ENCODE results near the gene BAHCC1.
"Not testable (repeated sequence)": the region's sequence is repeated elsewhere in the genome, so short reads cannot be mapped to it uniquely, and the experiment has no call there.

The BAHCC1 gene

GRCh38 chr17:81413497-81414135 is 18.4 kb downstream of the BAHCC1 start:
- no peak for DNase-seq (ENCODE audit: low spot score)

- no peak for DNase-seq (ENCODE audit: low spot score)
Measured at GRCh38 chr17:81414756-81415516, 19.7 kb downstream of the BAHCC1 start.

DNA sequence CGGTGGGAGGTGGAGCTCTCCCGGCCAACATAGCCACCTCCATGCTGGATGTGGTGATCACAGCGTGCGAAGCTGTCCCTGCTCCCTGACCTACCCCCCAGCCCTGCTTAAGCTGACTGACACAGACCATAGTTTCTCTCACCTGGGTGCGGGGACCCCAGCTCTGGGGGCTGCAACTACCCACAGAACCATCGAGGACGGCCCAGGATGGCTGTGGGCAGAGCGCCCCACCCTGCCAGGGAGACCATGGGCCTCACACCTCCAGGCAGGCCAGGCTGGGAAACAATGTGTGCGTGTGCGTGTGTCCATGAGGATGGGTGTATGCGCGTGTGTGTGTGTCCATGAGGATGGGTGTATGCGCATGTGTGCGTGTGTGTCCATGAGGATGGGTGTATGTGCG is 20.4 kb downstream of the BAHCC1 start:
- no peak for DNase-seq (ENCODE audit: low spot score)

- DNase-seq (ENCODE audit: low spot score): no peak
Measured at GRCh38 chr17:81416612-81417011, 21.4 kb downstream of the BAHCC1 start.

DNA sequence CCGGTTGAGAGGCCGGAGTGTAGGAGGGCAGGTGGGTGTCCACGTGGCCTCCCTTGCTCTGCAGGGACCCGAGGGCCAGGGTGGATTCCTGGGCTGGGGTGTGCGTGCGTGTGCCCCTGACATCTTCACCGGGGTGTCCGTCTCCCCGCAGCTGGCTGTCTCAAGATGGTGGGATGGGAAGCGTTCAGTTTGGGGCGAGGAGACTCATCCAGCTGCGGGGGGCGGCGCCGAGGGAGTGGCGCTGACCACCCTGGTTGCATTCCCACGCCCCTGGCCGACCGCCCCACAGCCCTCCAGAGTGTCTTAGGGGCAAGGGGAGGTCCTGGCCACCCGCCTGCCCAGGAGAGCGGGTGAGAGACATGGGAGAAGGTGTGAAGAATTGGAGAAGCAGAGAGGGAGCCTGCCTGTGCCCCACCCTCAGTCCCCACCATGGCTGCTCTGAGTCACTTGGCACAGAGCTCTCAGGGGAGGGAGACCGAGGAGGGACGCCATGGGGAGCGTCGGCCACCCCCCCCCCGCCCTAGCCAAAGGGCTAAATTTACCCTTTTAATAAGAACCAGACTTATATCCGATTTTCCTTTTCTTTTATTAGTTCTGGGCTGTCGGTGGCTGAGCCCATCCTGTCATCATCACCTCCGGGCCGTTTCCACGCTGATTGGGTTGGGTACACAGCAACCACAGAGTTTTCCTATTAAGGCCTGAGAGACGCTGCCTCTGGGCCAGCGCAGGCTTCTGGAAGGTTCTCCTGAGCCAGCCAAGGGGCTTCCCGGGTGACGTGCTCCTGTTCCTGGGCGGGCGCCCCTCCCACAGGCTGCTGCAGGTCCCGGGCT is 22.0 kb downstream of the BAHCC1 start:
- DNase-seq (ENCODE audit: low spot score): no peak

- DNase-seq (ENCODE audit: low spot score): no peak
Measured at GRCh38 chr17:81417879-81418709, 22.8 kb downstream of the BAHCC1 start.

DNA sequence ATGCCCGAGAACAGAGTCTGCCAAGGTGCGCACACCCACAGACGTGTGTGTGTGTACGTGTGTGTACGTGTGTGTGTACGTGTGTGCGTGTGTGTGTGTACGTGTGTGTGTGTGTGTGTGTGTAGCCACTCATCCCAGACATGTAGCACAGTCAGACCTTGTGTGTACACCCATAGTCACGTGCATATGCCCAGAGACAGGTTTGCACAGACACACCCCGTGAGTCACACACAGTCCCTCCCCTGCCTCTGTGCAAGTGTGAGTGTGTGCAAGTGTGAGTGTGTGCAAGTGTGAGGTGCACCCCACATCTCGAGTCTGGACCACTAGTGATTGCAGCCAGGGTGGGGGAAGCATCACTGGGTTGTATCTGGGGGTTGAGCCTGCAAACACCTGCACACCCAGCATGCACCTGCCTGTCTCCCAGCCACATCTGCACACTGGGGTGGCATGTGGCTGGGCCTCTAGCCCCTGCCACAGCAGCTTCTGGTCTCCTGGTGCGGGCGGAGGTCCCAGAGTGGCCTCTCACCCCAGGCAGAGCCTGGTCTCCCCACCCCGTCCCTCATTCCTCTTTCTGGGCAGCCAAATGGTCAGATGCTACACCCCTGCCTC is 23.6 kb downstream of the BAHCC1 start:
- no peak for DNase-seq (ENCODE audit: low spot score)

- peak; percentile 43 for DNase-seq (ENCODE audit: low spot score)
Measured at GRCh38 chr17:81419319-81419885, 24.1 kb downstream of the BAHCC1 start.

GRCh38 chr17:81419886-81420768 is 24.9 kb downstream of the BAHCC1 start:
- DNase-seq (ENCODE audit: low spot score): peak; percentile 39

DNA sequence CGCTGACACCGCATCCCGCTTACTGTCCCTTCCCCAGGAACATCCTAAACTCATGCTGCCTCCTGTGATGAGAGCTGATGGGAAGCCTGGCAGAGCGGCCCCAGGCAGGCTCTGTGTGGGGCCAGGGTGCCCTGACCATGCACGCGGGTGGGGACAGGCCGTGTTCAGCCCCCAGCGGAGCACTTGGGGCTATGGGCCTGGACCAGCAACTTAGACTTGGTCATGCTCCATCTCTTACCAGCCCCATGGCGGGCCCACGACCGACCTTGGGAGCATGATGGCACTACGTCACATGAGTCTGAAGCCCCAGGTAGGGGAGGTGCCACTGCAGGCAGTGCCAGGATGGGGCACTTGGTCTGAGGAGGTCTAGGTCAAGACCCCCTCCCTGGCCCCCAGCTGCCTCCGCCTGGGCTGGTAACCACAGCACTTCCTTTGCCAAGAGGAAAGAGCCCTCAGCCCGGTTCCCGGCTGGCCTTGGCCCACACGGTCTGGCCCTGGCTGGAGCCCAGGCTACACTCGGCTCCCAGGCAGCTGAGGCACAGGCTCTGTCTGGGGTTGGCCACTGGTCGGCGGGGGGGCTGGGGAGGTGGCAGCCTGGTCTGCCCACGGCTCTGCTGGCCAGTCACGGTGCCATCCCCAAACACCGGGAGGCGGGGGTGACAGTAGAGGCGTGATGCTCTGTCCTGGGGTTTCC is 25.7 kb downstream of the BAHCC1 start:
- peak; percentile 88 for DNase-seq (ENCODE audit: low spot score)

DNA sequence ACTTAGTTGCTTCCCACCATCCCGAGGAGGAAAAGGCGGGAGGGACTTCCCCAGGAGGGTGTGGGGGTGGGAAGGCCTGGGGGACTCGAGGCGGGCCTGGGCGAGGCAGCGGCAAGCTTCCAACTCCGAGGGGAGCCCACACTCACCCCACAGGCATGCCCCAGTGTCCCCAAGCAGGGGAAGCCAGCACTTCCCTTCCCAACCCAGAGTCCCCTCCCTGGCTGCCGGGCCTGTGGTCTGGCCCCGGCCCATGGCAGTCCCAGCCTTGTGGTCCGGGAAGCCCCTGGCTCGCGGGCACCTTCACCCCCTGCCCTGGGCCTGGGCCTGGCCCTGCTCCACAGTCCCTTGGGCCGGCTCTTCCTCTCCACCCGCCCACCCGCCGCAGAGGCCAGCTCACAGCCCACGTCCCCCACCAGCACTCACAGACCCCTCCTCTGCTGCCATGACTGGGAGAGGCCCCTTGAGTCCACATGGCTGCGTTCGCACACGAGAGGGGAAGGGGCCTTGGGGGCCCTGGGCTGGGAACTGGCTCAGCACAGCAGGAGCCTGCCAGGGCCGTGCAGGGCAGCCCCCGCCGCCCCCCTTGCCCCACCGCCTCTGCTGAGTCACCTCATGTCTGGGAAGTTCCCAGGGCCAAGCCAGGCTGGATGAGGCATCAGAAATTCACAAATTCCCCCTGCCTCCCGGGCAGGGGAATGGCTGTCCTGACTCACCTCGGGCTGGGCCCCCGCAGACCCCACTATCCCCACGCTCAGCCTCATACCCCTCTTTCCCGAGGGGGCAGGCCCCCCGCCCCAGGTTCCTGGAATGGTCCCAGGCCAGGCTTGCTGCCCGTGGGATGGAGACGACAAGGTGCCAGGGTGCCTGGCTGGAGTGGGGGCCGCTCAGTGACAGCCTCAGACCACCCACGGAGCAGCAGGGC is 27.8 kb downstream of the BAHCC1 start:
- no peak for DNase-seq (ENCODE audit: low spot score)

- DNase-seq (ENCODE audit: low spot score): no peak
Measured at GRCh38 chr17:81423698-81424071, 28.4 kb downstream of the BAHCC1 start.

- no peak for DNase-seq (ENCODE audit: low spot score)
Measured at GRCh38 chr17:81424151-81425017, 29.1 kb downstream of the BAHCC1 start.

GRCh38 chr17:81425041-81425440 is 29.8 kb downstream of the BAHCC1 start:
- DNase-seq (ENCODE audit: low spot score): not testable (repeated sequence)

DNA sequence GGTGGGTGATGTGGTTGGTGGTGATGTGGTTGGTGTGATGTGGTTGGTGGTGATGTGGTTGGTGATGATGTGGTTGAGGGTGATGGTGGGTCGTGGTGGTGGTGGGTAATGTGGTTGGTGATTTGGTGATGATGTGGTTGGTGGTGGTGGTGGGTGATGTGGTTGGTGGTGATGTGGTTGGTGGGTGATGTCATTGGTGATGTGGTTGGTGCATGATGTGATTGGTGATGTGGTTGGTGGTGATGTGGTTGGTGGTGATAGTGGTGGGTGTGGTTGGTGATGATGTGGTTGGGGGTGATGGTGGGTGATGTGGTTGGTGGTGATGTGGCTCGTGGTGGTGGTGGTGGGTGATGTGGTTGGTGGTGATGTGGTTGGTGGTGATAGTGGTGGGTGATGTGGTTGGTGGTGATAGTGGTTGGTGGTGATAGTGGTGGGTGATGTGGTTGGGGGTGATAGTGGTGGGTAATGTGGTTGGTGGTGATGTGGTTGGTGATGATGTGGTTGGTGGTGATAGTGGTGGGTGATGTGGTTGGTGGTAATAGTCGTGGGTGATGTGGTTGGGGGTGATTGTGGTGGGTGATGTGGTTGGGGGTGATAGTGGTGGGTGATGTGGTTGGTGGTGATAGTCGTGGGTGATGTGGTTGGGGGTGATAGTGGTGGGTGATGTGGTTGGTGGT is 30.6 kb downstream of the BAHCC1 start:
- not testable (repeated sequence) for DNase-seq (ENCODE audit: low spot score)

- DNase-seq (ENCODE audit: low spot score): no peak
Measured at GRCh38 chr17:81426393-81427172, 31.3 kb downstream of the BAHCC1 start.

All from globus pallidus (tissue), 1 donor.